H1 (cell line): Measurements from ENCODE around the gene NR2F6. TPM values are rescaled to one million over a fixed set of nuclear protein-coding genes. Genes with fewer than 3 reads are reported as not detected.

Source experiments
- CTCF ChIA-PET: fragments of 300-600 bp; sonication (Branson Sonifier 250); formaldehyde crosslinking; loops from one replicate; lab custom pipeline; 2021; ENCODE audit not compliant: partially characterized antibody; lab: Charles Lee
- POLR2A ChIA-PET: fragments of 300-600 bp; sonication (Branson Sonifier 250); formaldehyde crosslinking; loops from one replicate; lab custom pipeline; 2021; ENCODE audit warnings: inconsistent platforms; ENCODE audit not compliant: partially characterized antibody; lab: Charles Lee
- DNase-seq, 2 experiments: peaks; one replicate each; pipeline versions ENCODE4 v3.0.0 to v3.0.0-alpha.2; 2010 to 2022; ENCODE audit warnings: low spot score in 2 of 2, low read depth in 1 of 2, mixed read lengths in 1 of 2
- FAIRE-seq: peaks from 2 replicates; lab custom pipeline; 2011; peaks lifted over from hg19 to GRCh38; lab: Jason Lieb, UNC
- H2AFZ ChIP-seq: 2 replicates; pipeline ENCODE4 v1.8.1; 2012; ENCODE audit warnings: low read length, inconsistent platforms
- H2AK5ac ChIP-seq: 2 replicates; pipeline ENCODE4 v1.6.1; 2013; ENCODE audit warnings: low read depth, low read length
- H2BK120ac ChIP-seq: replicated peaks from 2 replicates; pipeline ENCODE3; 2013; ENCODE audit warnings: low read depth, low read length, inconsistent platforms
- H2BK12ac ChIP-seq: 2 replicates; pipeline ENCODE4 v1.6.1; 2013; ENCODE audit warnings: low read depth, low read length
- H2BK15ac ChIP-seq: 2 replicates; pipeline ENCODE4 v1.6.1; 2013; ENCODE audit warnings: low read length
- H2BK20ac ChIP-seq: 2 replicates; pipeline ENCODE4 v1.6.1; 2013; ENCODE audit warnings: low read length
- H2BK5ac ChIP-seq: 2 replicates; pipeline ENCODE4 v1.6.1; 2013; ENCODE audit warnings: low read depth, low read length
- H3K14ac ChIP-seq: 2 replicates; pipeline ENCODE4 v1.6.1; 2013; ENCODE audit warnings: inconsistent platforms; ENCODE audit not compliant: insufficient read length
- H3K18ac ChIP-seq: 2 replicates; pipeline ENCODE4 v1.6.1; 2013; ENCODE audit warnings: low read length; ENCODE audit errors: extremely low read depth
- H3K23ac ChIP-seq: 2 replicates; pipeline ENCODE4 v1.6.1; 2013; ENCODE audit warnings: inconsistent platforms; ENCODE audit not compliant: insufficient read length
- H3K23me2 ChIP-seq: 2 replicates; pipeline ENCODE4 v1.6.1; 2013; ENCODE audit warnings: low read depth, low read length
- H3K27ac ChIP-seq: 2 replicates; pipeline ENCODE4 v1.6.1; 2011; ENCODE audit warnings: low read depth, low read length, inconsistent platforms
- H3K27me3 ChIP-seq, 4 experiments: replicated peaks in 1 of 4; 1 replicate in 1 of 4; 2 replicates in 3 of 4; pipeline versions ENCODE4 v1.6.1 to v1.8.1; 2011 to 2013; ENCODE audit warnings: low read length in 3 of 4, mild to moderate bottlenecking in 3 of 4, inconsistent platforms in 2 of 4, mixed read lengths in 2 of 4, moderate library complexity in 1 of 4; ENCODE audit not compliant: control insufficient read depth in 3 of 4, insufficient read depth in 3 of 4; ENCODE audit errors: extremely low read depth in 1 of 4
- H3K36me3 ChIP-seq, 4 experiments: 2 replicates each; pipeline versions ENCODE4 v1.6.1 to v1.8.1; 2011 to 2013; ENCODE audit warnings: mild to moderate bottlenecking in 4 of 4, low read length in 3 of 4, moderate library complexity in 2 of 4, control low read depth in 1 of 4, inconsistent platforms in 1 of 4; ENCODE audit not compliant: insufficient read depth in 4 of 4, control insufficient read depth in 2 of 4
- H3K4ac ChIP-seq: replicated peaks from 2 replicates; pipeline ENCODE3; 2013; ENCODE audit warnings: low read length, low read depth, mixed read lengths, inconsistent platforms; ENCODE audit not compliant: insufficient read length
- H3K4me1 ChIP-seq, 4 experiments: replicated peaks in 1 of 4; 1 replicate in 1 of 4; 2 replicates in 3 of 4; pipeline versions ENCODE4 v1.6.1 to v1.8.1; 2011 to 2013; ENCODE audit warnings: low read length in 3 of 4, inconsistent platforms in 2 of 4, mixed read lengths in 1 of 4; ENCODE audit not compliant: insufficient read depth in 4 of 4, control insufficient read depth in 3 of 4
- H3K4me2 ChIP-seq, 2 experiments: 2 replicates each; pipeline versions ENCODE4 v1.6.1 to v1.8.1; 2011 to 2013; ENCODE audit warnings: low read depth in 2 of 2, low read length in 2 of 2, control low read depth in 1 of 2, inconsistent platforms in 1 of 2, mild to moderate bottlenecking in 1 of 2; ENCODE audit not compliant: insufficient read depth in 1 of 2
- H3K4me3 ChIP-seq, 4 experiments: fragments of 200-600, 300-600 bp in 1 of 4; sonication (generic), shearing (Covaris generic), sonication (Bioruptor Twin) in 1 of 4; 2 replicates each; pipeline versions ENCODE4 v1.5.1 to v1.8.1; 2011 to 2016; ENCODE audit warnings: low read length in 4 of 4, low read depth in 3 of 4, control low read depth in 2 of 4, inconsistent platforms in 2 of 4, mild to moderate bottlenecking in 2 of 4, mixed read lengths in 1 of 4, moderate library complexity in 1 of 4; ENCODE audit not compliant: insufficient read depth in 2 of 4; ENCODE audit errors: extremely low read depth in 1 of 4
- H3K56ac ChIP-seq: replicated peaks from 2 replicates; pipeline ENCODE3; 2013; ENCODE audit warnings: low read depth, mild to moderate bottlenecking, mixed read lengths, low read length, inconsistent platforms; ENCODE audit not compliant: insufficient read length
- H3K79me1 ChIP-seq: 2 replicates; pipeline ENCODE4 v1.6.1; 2013; ENCODE audit warnings: low read depth, low read length, control low read depth
- H3K79me2 ChIP-seq, 2 experiments: 2 replicates each; pipeline versions ENCODE4 v1.6.1 to v1.8.1; 2012 to 2013; ENCODE audit warnings: low read length in 2 of 2, mild to moderate bottlenecking in 2 of 2, inconsistent platforms in 1 of 2; ENCODE audit not compliant: insufficient read depth in 2 of 2, control insufficient read depth in 1 of 2
- H3K9ac ChIP-seq, 4 experiments: replicated peaks in 1 of 4; 1 replicate in 1 of 4; 2 replicates in 3 of 4; pipeline versions ENCODE4 v1.6.1 to v1.8.1; 2011 to 2013; ENCODE audit warnings: low read depth in 3 of 4, low read length in 3 of 4, control low read depth in 2 of 4, mild to moderate bottlenecking in 2 of 4, moderate library complexity in 2 of 4, inconsistent platforms in 1 of 4; ENCODE audit errors: extremely low read depth in 1 of 4
- H3K9me3 ChIP-seq, 2 experiments: 2 replicates each; pipeline versions ENCODE4 v1.6.1 to v1.8.1; 2012 to 2013; ENCODE audit warnings: mild to moderate bottlenecking in 2 of 2, moderate library complexity in 2 of 2, control low read depth in 1 of 2, inconsistent platforms in 1 of 2, low read depth in 1 of 2, low read length in 1 of 2, mixed read lengths in 1 of 2; ENCODE audit not compliant: insufficient read depth in 2 of 2
- H4K20me1 ChIP-seq, 2 experiments: replicated peaks in 1 of 2; 2 replicates each; pipeline versions ENCODE3 to v1.8.1; 2011 to 2013; ENCODE audit warnings: inconsistent platforms in 2 of 2, low read length in 2 of 2, mild to moderate bottlenecking in 1 of 2; ENCODE audit not compliant: insufficient read depth in 2 of 2, control insufficient read depth in 1 of 2
- H4K5ac ChIP-seq: 2 replicates; pipeline ENCODE4 v1.6.1; 2013; ENCODE audit warnings: low read length, low read depth, mixed read lengths, inconsistent platforms; ENCODE audit not compliant: insufficient read length
- H4K8ac ChIP-seq: 2 replicates; pipeline ENCODE4 v1.8.0; 2013; ENCODE audit warnings: mild to moderate bottlenecking, moderate library complexity, low read length, inconsistent platforms; ENCODE audit not compliant: insufficient read depth; ENCODE audit errors: extremely low read depth
- H4K91ac ChIP-seq: replicated peaks from 2 replicates; pipeline ENCODE3; 2013; ENCODE audit warnings: low read length, mixed read lengths, inconsistent platforms; ENCODE audit not compliant: insufficient read length
- BACH1 ChIP-seq: IDR thresholded peaks from 2 replicates; pipeline ENCODE4 v1.6.1; 2012; ENCODE audit warnings: low read length, improper control_type of control experiment
- CHD2 ChIP-seq: IDR thresholded peaks from 2 replicates; pipeline ENCODE4 v1.6.1; 2012; ENCODE audit warnings: low read length, improper control_type of control experiment
- E2F6 ChIP-seq: IDR thresholded peaks from 2 replicates; pipeline ENCODE4 v1.6.1; 2012; ENCODE audit warnings: inconsistent platforms
- GTF2F1 ChIP-seq: IDR thresholded peaks from 2 replicates; pipeline ENCODE4 v1.6.1; 2012; ENCODE audit warnings: low read depth, low read length, improper control_type of control experiment, borderline replicate concordance
- HDAC2 ChIP-seq, 2 experiments: fragments of 300-600 bp in 1 of 2; sonication (generic) in 1 of 2; IDR thresholded peaks; 2 replicates each; pipeline ENCODE4 v1.6.1; 2011 to 2012; ENCODE audit warnings: low read depth in 2 of 2, low read length in 2 of 2, mild to moderate bottlenecking in 2 of 2, moderate library complexity in 2 of 2, borderline replicate concordance in 1 of 2, inconsistent platforms in 1 of 2
- MAFK ChIP-seq: IDR thresholded peaks from 2 replicates; pipeline ENCODE4 v1.6.1; 2012; ENCODE audit warnings: low read depth, mild to moderate bottlenecking, improper control_type of control experiment, low read length
- PHF8 ChIP-seq: fragments of 200-600 bp; sonication (generic); conservative IDR thresholded peaks from 2 replicates; pipeline ENCODE4 v1.7.1; 2012; ENCODE audit warnings: low read depth, mild to moderate bottlenecking, inconsistent platforms, low read length, moderate library complexity
- RBBP5 ChIP-seq: IDR thresholded peaks from 2 replicates; pipeline ENCODE4 v1.7.1; 2012; ENCODE audit warnings: low read depth, mild to moderate bottlenecking, inconsistent platforms, low read length, moderate library complexity, borderline replicate concordance
- TBP ChIP-seq: IDR thresholded peaks from 2 replicates; pipeline ENCODE4 v1.6.1; 2011; ENCODE audit warnings: low read depth, low read length, improper control_type of control experiment
- ZNF274 ChIP-seq: IDR thresholded peaks from 2 replicates; pipeline ENCODE4 v1.7.0; 2012; ENCODE audit warnings: low read length, borderline replicate concordance; ENCODE audit errors: extremely low read depth
- WGBS, 2 experiments: shearing (Covaris generic) in 1 of 2; methylation state at CpG; one replicate each; pipeline versions ENCODE4 v1.1.6 to v1.1.7; 2013 to 2015; ENCODE audit warnings: low lambda C conversion rate in 2 of 2, mixed read lengths in 2 of 2, inconsistent platforms in 1 of 2, low coverage in 1 of 2, missing lambda C conversion rate in 1 of 2; ENCODE audit not compliant: insufficient replicate concordance in 2 of 2, insufficient coverage in 1 of 2, insufficient read length in 1 of 2; ENCODE audit errors: extremely low coverage in 1 of 2, missing lambda C conversion rate in 1 of 2; 5-methylcytosine and 5-hydroxymethylcytosine counted together
- polyA plus RNA-seq, 7 experiments: library from polyadenylated mRNA; depleted of rRNA in 3 of 7; stranded (reverse) in 5 of 7; unstranded in 2 of 7; fragments of >200 nt in 5 of 7; fragments of 200-250 nt in 2 of 7; gene quantifications; 1 replicate in 5 of 7; 2 replicates in 1 of 7; 4 replicates in 1 of 7; pipeline versions ENCODE4 v1.2.1 to v1.2.3, GENCODE V29; 2011 to 2013; ENCODE audit warnings: missing spikeins in 2 of 7, mixed read lengths in 2 of 7
- total RNA-seq: library from RNA; stranded (reverse); fragmentation: NEBNext Ultra II Directional; extraction: Animal tissue kit (Norgen Biotek cat#: 25700); gene quantifications from 2 replicates; pipeline ENCODE4 v1.2.1, GENCODE V29; 2021

The NR2F6 gene
- total and polyA plus RNA-seq, 2 of the 8 experiments (the other 6 are each of a cell fraction or from before 2014, with no cell fraction given): 99.7 to 114 TPM

- Histone ChIP-seq H3K9me3 (no peaks in the 10 kb centered on the region), H3K23me2 (no peaks in the 10 kb centered on the region), H3K9ac (no peak overlapping the region), H3K4me3 (no peak overlapping the region), H2BK20ac (no peak overlapping the region), H3K79me2 (no peaks in the 10 kb centered on the region), H3K4ac (no peak overlapping the region), H2BK5ac (no peak overlapping the region), H3K4me1 (peaks cover 0 to 13% (median 7%) of the 10 kb centered on the region in 4 experiments; a peak in 5 of 7 replicates), H4K91ac (no peak overlapping the region), H4K5ac (no peak overlapping the region), H3K23ac (no peak overlapping the region), H3K56ac (no peak overlapping the region), H3K27ac (no peak overlapping the region), H3K27me3 (no peaks in the 10 kb centered on the region), H3K14ac (no peak overlapping the region), H4K20me1 (peaks cover 0 to 2% of the 10 kb centered on the region in 2 experiments), H4K8ac (no peak overlapping the region), H2AFZ (no peak overlapping the region), H3K4me2 (no peak overlapping the region), H2BK15ac (no peak overlapping the region), H2BK120ac (no peak overlapping the region), H3K18ac (no peak overlapping the region), H2AK5ac (no peak overlapping the region), H2BK12ac (no peak overlapping the region), H3K36me3 (peaks cover 4 to 27% (median 11%) of the 10 kb centered on the region in 4 experiments), H3K79me1 (no peaks in the 10 kb centered on the region; the same call in 1 of the 2 replicates)
- FAIRE-seq (no peak), DNase-seq (no peak)
- POLR2A ChIA-PET: interaction anchor here (2.0 to 2.9 kb wide), 2 partner anchors 8 to 27 kb away, joined by 7 to 9 read pairs; partner anchors contain the start of gene USE1
- WGBS, 2 experiments: 91% methylated on average over 24 of the region's 25 CpGs; no CpG with 5 or more reads in 1 of the 2 experiments
- CTCF ChIA-PET: interaction anchor here (0.6 to 2.2 kb wide), 7 partner anchors 19 to 145 kb away, joined by 3 to 8 read pairs (median 3); partner anchors contain the start of genes ABHD8 and USHBP1
- TF ChIP-seq GTF2F1 (no peak), HDAC2 (IDR thresholded peaks at IDR 0.05; ENCODE audit: borderline replicate concordance in 1 of 2, low read depth in 2 of 2, low read length in 2 of 2) (no peak), BACH1 (no peak), RBBP5 (no peak), ZNF274 (no peak), MAFK (no peak), TBP (no peak), E2F6 (no peak), CHD2 (no peak), PHF8 (no peak)
Observed at GRCh38 chr19:17206736-17207581, 38.8 kb downstream of the NR2F6 start.
